ENCODE results near the gene FCSK. TPM values are rescaled to one million over a fixed set of nuclear protein-coding genes. Genes with fewer than 3 reads are reported as not detected.

FCSK gene
- total RNA-seq, 1 donor from 2014 or later = 26.0 TPM

- TF ChIP-seq, protein P1, sequence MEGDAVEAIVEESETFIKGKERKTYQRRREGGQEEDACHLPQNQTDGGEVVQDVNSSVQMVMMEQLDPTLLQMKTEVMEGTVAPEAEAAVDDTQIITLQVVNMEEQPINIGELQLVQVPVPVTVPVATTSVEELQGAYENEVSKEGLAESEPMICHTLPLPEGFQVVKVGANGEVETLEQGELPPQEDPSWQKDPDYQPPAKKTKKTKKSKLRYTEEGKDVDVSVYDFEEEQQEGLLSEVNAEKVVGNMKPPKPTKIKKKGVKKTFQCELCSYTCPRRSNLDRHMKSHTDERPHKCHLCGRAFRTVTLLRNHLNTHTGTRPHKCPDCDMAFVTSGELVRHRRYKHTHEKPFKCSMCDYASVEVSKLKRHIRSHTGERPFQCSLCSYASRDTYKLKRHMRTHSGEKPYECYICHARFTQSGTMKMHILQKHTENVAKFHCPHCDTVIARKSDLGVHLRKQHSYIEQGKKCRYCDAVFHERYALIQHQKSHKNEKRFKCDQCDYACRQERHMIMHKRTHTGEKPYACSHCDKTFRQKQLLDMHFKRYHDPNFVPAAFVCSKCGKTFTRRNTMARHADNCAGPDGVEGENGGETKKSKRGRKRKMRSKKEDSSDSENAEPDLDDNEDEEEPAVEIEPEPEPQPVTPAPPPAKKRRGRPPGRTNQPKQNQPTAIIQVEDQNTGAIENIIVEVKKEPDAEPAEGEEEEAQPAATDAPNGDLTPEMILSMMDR (IDR thresholded peaks at IDR 0.05) = no peak
- no peak for DNase-seq
Observed at GRCh38 chr16:70476272-70477020, 22.1 kb downstream of the FCSK start.

DNA sequence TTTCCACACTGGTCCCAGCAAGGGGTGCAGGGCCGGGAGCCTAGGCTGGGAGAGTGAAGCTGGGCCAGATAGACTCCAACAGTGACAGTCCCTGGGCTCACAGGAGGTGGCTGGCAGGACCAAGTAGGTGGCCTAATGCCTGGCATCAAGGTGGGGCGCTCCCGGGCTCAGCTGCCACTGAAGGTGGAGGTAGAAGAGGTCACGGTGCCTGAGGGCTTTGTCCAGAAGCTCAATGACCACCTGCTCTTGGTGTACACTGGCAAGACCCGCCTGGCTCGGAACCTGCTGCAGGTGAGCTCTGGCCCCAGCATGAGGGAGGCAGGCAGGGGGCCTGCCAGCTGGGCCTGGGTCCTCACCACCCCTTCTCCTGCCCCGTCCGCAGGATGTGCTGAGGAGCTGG is 23.8 kb downstream of the FCSK start:
- ATAC-seq (no peak), DNase-seq (no peak)
- peak overlapping the region; percentile 58 for H3K27ac ChIP-seq
- H3K36me3 ChIP-seq = peaks cover 58% of the 10 kb centered on the region
- intact Hi-C loops (cut with DNase I) = no loop called here
- H3K27me3 ChIP-seq = no peaks in the 10 kb centered on the region
- peaks cover 10% of the 10 kb centered on the region for H3K4me1 ChIP-seq
- TF ChIP-seq, protein P1 (IDR thresholded peaks at IDR 0.05) = no peak
- no peaks in the 10 kb centered on the region for H3K9me3 ChIP-seq
- no peak overlapping the region for H3K4me3 ChIP-seq

More at GRCh38 chr16:70476272-70477020, 22.1 kb downstream of the FCSK start:
- H3K9me3 ChIP-seq = no peaks in the 10 kb centered on the region
- H3K27me3 ChIP-seq = no peaks in the 10 kb centered on the region
- peaks cover 10% of the 10 kb centered on the region for H3K4me1 ChIP-seq
- no peak overlapping the region for H3K4me3 ChIP-seq
- intact Hi-C loops (cut with DNase I) = no loop called here
- H3K36me3 ChIP-seq = peaks cover 56% of the 10 kb centered on the region
- H3K27ac ChIP-seq = peak overlapping the region; percentile 3
- no peak for ATAC-seq

- intact Hi-C loops (cut with DNase I) = no loop called here
- TF ChIP-seq, protein P1 (IDR thresholded peaks at IDR 0.05) = no peak
- DNase-seq = no peak
- peak; percentile 37 for ATAC-seq
- peak overlapping the region; percentile 47 for H3K27ac ChIP-seq
- peaks cover 10% of the 10 kb centered on the region for H3K4me1 ChIP-seq
- H3K36me3 ChIP-seq = peaks cover 60% of the 10 kb centered on the region
- H3K9me3 ChIP-seq = no peaks in the 10 kb centered on the region
- no peaks in the 10 kb centered on the region for H3K27me3 ChIP-seq
- no peak overlapping the region for H3K4me3 ChIP-seq
Observed at GRCh38 chr16:70478912-70479341, 24.5 kb downstream of the FCSK start.

- peaks cover 61% of the 10 kb centered on the region for H3K36me3 ChIP-seq
- ATAC-seq (no peak), DNase-seq (no peak)
- H3K9me3 ChIP-seq = no peaks in the 10 kb centered on the region
- H3K4me3 ChIP-seq = no peak overlapping the region
- no peaks in the 10 kb centered on the region for H3K27me3 ChIP-seq
- peak overlapping the region; percentile 47 for H3K27ac ChIP-seq
- peaks cover 10% of the 10 kb centered on the region for H3K4me1 ChIP-seq
- intact Hi-C loops (cut with DNase I) = no loop called here
- TF ChIP-seq, protein P1 (IDR thresholded peaks at IDR 0.05) = no peak
Observed at GRCh38 chr16:70480127-70481105, 26.0 kb downstream of the FCSK start.

GRCh38 chr16:70481929-70482536 is 27.6 kb downstream of the FCSK start:
- Histone ChIP-seq H3K27ac (no peak overlapping the region), H3K4me3 (no peak overlapping the region), H3K9me3 (no peaks in the 10 kb centered on the region), H3K27me3 (no peaks in the 10 kb centered on the region), H3K36me3 (peaks cover 68% of the 10 kb centered on the region), H3K4me1 (peaks cover 2% of the 10 kb centered on the region)
- intact Hi-C loops (cut with DNase I) = no loop called here
- TF ChIP-seq, protein P1 (IDR thresholded peaks at IDR 0.05) = no peak
- ATAC-seq (no peak), DNase-seq (no peak)

All from upper lobe of right lung (tissue), 1 donor.